ENCODE data around the gene NPIPB8. TPM values are rescaled to one million over a fixed set of nuclear protein-coding genes. Genes with fewer than 3 reads are reported as not detected.

NPIPB8 gene
- total and polyA plus RNA-seq, 2 of the 13 experiments (the other 11 are each of a cell fraction or from before 2014, with no cell fraction given): 0.49 to 2.3 TPM

DNA sequence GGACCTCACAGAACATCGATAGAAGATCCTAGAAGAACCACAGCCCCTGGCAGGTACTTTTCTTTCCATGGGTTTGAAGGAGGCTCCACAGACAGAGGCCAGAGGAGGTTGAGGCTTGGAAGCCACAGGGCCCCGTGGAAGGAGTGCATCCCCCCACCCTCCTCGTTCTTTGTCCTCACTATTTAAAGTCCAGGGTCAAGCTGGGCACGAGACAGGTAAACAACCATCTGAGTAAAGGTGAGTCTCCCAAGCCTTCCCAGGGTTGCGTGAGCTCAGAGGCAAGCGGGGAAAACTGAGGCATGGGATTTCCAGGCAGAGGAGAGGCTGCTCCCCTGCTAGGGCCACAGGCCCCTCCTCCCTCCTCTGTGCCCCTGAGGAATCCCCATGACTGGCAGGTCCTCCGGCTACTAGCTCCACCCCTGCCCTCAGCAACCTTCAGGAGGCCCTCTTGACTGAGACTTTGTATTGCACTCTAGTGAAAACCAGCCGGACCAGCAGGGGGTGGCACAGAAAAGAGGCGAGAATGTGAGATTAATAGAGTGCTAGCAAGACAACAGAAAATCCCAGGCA is 40.1 kb upstream of the NPIPB8 start:
- no TSS peak for BruUV-seq (replicated peaks)
- no peaks in the 10 kb centered on the region for H3K9me3 ChIP-seq (ENCODE audit: low read length)
- in situ Hi-C loops (cut with HindIII; ENCODE audit: extremely low pct_ligation_motif_present, low pct_unique_long_range_greater_than_20kb) (no loop called here), intact Hi-C loops (cut with micrococcal nuclease; ENCODE audit: unreplicated experiment) (no loop called here)
- H3K27ac ChIP-seq (ENCODE audit: extremely low read length, insufficient read depth, low read length): peak overlapping the region; percentile 81
- FAIRE-seq: peak; percentile 60
- no peaks in the 10 kb centered on the region for H3K36me3 ChIP-seq (replicated peaks in 1 of 2; ENCODE audit: control insufficient read depth in 1 of 2, insufficient read depth in 2 of 2, low read length in 2 of 2)
- peak overlapping the region; percentile 74 for H3K9ac ChIP-seq (ENCODE audit: insufficient read depth, low read depth, low read length)
- under 1% methylated on average over 8 of the region's 9 CpGs for WGBS (ENCODE audit: low lambda C conversion rate)
- no peaks in the 10 kb centered on the region for H3K27me3 ChIP-seq (ENCODE audit: control insufficient read depth in 1 of 2, insufficient read depth in 2 of 2, low read length in 2 of 2)
- no peak overlapping the region for H2AFZ ChIP-seq (ENCODE audit: low read length)
- peak overlapping the region; percentile 88 for H3K4me2 ChIP-seq (ENCODE audit: low read depth, low read length)
- peaks cover 55% of the 10 kb centered on the region for H3K4me1 ChIP-seq (ENCODE audit: insufficient read depth, low read length)
- DNase-seq (ENCODE audit: low spot score): peak; percentile 91
- peak; percentile 61 for ATAC-seq
- POLR2A ChIA-PET: interaction anchor here (1.5 to 3.3 kb wide), 11 partner anchors 9 to 72 kb away, joined by 3 to 175 read pairs (median 8); partner anchors contain the start of genes NUPR1, SGF29 and SULT1A1
- peak overlapping the region; percentile 66 to 80 (median 69) for H3K4me3 ChIP-seq (replicated peaks in 1 of 3; ENCODE audit: insufficient read depth in 1 of 3, low read depth in 2 of 3, low read length in 3 of 3)
- H4K20me1 ChIP-seq (ENCODE audit: insufficient read depth, low read length): no peaks in the 10 kb centered on the region
- CTCF ChIA-PET (ENCODE audit: low intra/inter-chr PET ratio, low total read pairs): interaction anchor here (1.7 kb wide), 1 partner anchor 18 kb away, joined by 5 read pairs; no protein-coding TSS in a partner anchor
- peaks cover 6% of the 10 kb centered on the region for H3K79me2 ChIP-seq (ENCODE audit: insufficient read depth, low read length)
- no peak for TF ChIP-seq HCFC1 (IDR thresholded peaks at IDR 0.05; ENCODE audit: low read depth, low read length)
- TF ChIP-seq FOSL2 (CRISPR knock-in tag; IDR thresholded peaks at IDR 0.05): no peak
- TF ChIP-seq, protein P1, sequence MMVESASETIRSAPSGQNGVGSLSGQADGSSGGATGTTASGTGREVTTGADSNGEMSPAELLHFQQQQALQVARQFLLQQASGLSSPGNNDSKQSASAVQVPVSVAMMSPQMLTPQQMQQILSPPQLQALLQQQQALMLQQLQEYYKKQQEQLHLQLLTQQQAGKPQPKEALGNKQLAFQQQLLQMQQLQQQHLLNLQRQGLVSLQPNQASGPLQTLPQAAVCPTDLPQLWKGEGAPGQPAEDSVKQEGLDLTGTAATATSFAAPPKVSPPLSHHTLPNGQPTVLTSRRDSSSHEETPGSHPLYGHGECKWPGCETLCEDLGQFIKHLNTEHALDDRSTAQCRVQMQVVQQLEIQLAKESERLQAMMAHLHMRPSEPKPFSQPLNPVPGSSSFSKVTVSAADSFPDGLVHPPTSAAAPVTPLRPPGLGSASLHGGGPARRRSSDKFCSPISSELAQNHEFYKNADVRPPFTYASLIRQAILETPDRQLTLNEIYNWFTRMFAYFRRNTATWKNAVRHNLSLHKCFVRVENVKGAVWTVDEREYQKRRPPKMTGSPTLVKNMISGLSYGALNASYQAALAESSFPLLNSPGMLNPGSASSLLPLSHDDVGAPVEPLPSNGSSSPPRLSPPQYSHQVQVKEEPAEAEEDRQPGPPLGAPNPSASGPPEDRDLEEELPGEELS (CRISPR knock-in tag; IDR thresholded peaks at IDR 0.05): peak; percentile 36; the same call in 1 of the 2 replicates
- TF ChIP-seq ZNF790 (CRISPR knock-in tag; IDR thresholded peaks at IDR 0.05; ENCODE audit: borderline replicate concordance): no peak
- TF ChIP-seq ZNF275 (CRISPR knock-in tag; IDR thresholded peaks at IDR 0.05; ENCODE audit: borderline replicate concordance): no peak
- TF ChIP-seq ZNF768 (CRISPR knock-in tag; IDR thresholded peaks at IDR 0.05): no peak
- peak; percentile 29; the same call in 1 of the 2 replicates for TF ChIP-seq PITX1 (CRISPR knock-in tag; IDR thresholded peaks at IDR 0.05)
- TF ChIP-seq KAT2B (IDR thresholded peaks at IDR 0.05; ENCODE audit: borderline replicate concordance, low read depth, low read length): no peak
- TF ChIP-seq MTF1 (CRISPR knock-in tag; IDR thresholded peaks at IDR 0.05): no peak
- no peak for TF ChIP-seq ATF7 (IDR thresholded peaks at IDR 0.05)
- TF ChIP-seq ATF7 (CRISPR knock-in tag; IDR thresholded peaks at IDR 0.05): no peak
- TF ChIP-seq GABPB1 (CRISPR knock-in tag; IDR thresholded peaks at IDR 0.05): no peak; the same call in none of the 2 replicates
- TF ChIP-seq HNRNPUL1 (IDR thresholded peaks at IDR 0.05; ENCODE audit: low read depth, low read length): no peak
- TF ChIP-seq ZNF563 (CRISPR knock-in tag; IDR thresholded peaks at IDR 0.05): no peak
- TF ChIP-seq SP4 (CRISPR knock-in tag; IDR thresholded peaks at IDR 0.05): no peak
- TF ChIP-seq, protein P2, sequence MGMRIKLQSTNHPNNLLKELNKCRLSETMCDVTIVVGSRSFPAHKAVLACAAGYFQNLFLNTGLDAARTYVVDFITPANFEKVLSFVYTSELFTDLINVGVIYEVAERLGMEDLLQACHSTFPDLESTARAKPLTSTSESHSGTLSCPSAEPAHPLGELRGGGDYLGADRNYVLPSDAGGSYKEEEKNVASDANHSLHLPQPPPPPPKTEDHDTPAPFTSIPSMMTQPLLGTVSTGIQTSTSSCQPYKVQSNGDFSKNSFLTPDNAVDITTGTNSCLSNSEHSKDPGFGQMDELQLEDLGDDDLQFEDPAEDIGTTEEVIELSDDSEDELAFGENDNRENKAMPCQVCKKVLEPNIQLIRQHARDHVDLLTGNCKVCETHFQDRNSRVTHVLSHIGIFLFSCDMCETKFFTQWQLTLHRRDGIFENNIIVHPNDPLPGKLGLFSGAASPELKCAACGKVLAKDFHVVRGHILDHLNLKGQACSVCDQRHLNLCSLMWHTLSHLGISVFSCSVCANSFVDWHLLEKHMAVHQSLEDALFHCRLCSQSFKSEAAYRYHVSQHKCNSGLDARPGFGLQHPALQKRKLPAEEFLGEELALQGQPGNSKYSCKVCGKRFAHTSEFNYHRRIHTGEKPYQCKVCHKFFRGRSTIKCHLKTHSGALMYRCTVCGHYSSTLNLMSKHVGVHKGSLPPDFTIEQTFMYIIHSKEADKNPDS (CRISPR knock-in tag; IDR thresholded peaks at IDR 0.05): no peak
- TF ChIP-seq ZEB1 (IDR thresholded peaks at IDR 0.05; ENCODE audit: insufficient replicate concordance, low read depth): peak; percentile 58
- TF ChIP-seq, protein P3, sequence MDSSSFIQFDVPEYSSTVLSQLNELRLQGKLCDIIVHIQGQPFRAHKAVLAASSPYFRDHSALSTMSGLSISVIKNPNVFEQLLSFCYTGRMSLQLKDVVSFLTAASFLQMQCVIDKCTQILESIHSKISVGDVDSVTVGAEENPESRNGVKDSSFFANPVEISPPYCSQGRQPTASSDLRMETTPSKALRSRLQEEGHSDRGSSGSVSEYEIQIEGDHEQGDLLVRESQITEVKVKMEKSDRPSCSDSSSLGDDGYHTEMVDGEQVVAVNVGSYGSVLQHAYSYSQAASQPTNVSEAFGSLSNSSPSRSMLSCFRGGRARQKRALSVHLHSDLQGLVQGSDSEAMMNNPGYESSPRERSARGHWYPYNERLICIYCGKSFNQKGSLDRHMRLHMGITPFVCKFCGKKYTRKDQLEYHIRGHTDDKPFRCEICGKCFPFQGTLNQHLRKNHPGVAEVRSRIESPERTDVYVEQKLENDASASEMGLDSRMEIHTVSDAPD (CRISPR knock-in tag; IDR thresholded peaks at IDR 0.05): no peak
- no peak for TF ChIP-seq HOXA7 (CRISPR knock-in tag; IDR thresholded peaks at IDR 0.05)

Measured in HepG2 (cell line).